Globus pallidus (tissue), 1 donor: Measurements from ENCODE around the gene BLOC1S6.

ENCODE experiments used
- DNase-seq: peaks from one replicate; pipeline ENCODE4 v3.0.0-alpha.2; 2015; ENCODE audit warnings: low spot score

The BLOC1S6 gene

DNA sequence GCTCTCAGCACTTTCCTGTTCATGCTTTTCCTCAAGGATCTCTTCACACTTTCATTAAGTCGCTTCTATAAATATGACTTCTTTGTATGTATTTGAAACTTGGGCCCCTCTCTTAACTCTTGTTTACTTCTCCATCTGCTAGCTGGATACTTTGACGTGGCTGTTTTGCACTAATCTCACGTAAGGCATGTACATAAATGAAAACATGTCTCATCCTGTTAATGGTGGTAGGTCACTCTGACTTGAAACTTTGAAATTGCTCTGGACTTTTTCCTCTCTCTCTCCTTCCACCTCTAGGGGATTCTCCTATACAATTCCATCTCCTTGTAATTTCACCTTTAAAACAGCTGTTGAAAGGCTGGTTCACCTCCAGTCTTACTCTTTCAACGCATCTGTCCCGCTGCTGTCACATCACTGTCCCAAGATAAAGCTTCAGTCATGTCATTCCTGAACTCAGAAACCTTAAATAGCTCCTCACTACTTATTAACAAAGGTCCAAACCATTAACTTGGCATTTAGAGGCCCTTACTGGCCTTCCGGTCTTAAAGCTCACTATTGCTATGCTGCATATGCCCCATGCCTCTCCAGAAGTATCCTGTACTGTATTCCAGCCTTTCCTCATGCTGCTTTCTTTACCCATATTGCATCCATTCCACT, 1.2 kb downstream of the BLOC1S6 start:
- no peak for DNase-seq

DNA sequence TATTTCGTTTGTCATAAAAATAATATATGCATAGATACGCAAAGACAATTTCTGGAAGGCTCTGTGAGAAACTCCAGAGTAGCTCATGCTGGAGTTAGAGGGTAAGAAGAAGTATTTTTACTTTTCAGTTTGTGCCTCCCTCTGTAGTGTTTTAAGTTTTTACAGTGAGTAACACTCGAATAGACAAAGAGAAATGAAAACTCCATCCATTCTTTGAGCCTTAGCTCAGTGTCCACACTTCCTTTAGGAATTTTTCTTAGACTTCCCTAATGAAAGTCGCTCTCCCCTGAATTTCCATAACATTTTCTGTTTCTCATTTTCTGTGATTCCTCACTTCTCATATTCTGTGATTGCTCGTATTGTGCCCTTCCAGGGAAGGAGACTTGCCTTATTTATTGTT, 2.1 kb downstream of the BLOC1S6 start:
- no peak for DNase-seq

DNA sequence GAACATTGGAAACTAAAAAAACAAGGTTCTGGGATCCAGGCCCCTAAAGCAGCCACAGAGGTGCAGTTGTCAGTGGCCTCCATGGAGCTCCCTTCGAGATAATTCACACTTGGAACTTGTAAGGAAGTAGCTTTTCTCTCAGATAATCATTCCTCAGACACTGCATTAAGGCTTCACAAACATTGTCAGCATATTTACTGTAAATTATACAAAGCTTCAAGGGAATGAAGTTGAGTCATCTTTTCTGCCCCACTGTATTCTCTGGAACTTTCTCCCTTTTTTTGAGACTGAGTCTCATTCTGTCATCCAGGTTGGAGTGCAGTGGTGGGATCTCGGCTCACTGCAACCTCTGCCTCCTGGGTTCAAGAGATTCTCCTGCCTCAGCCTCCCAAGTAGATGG, 7.1 kb downstream of the BLOC1S6 start:
- DNase-seq: no peak

DNA sequence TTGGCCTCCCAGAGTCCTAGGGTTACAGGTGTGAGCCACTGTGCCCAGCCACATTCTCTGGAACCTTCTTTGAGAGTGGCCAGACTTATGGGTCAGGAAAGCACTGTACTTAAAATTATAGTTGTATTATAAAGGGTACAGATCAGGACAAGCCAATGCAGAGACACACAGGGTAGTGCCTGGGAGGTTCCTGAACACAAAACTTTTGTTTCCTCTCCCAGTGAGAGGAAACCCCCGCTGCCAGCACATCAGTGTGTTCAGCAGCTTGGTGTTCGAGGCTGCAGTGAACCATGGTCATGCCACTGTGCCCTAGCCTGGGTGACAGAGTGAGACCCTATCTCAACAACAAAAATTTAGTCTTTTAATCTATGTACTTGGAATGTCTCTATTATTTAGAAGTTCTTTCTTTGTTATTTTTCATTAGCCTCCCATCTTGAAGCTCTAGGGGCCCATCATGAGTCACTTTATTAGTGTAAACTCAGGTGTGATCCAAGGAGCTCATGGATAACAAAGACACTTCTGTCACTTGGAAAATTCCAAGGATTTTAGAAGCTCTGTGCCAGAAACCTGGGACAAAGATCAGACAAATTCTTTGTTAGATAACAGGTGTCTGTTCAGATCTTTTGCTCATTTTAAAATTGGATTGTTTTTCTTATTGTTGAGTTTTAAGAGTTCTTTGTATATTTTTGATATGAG, 7.8 kb downstream of the BLOC1S6 start:
- DNase-seq: no peak

DNA sequence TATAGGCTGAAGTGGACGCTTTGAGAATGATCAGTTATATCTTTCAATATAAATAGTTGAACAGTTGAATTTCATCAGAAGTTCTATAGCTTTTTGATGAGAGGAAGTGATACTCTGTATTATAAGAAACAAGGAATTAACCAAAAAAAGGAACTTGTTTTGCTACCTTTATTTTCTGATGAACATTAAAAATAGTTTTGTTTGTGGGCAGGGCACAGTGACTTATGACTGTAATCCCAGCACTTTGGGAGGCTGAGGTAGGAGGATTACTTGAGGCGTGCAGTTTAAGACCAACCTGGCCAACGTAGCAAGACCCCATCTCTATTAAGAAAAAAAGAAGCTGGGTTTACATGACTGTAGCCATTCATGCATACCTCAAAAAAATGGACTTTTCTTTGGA, 16.7 kb downstream of the BLOC1S6 start:
- no peak for DNase-seq

DNA sequence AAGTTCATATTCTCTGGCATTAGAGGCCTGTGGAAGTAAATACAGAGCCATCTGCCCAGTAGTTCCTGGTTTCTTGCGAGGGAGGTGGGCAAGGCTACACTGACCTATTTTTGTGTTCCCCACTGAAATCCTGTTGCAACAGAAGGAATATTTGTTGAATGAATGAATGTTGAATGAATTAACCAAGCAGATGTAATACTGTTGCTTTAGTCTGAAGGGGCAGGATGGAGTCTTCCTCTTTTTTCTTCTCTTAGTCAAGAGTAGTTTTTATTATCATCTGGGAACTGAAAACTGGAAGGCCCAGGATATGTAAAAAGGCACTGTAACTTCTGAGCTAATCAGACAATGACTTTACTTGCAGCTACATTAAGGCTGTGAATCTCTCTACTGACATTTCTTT, 17.1 kb downstream of the BLOC1S6 start:
- no peak for DNase-seq

DNA sequence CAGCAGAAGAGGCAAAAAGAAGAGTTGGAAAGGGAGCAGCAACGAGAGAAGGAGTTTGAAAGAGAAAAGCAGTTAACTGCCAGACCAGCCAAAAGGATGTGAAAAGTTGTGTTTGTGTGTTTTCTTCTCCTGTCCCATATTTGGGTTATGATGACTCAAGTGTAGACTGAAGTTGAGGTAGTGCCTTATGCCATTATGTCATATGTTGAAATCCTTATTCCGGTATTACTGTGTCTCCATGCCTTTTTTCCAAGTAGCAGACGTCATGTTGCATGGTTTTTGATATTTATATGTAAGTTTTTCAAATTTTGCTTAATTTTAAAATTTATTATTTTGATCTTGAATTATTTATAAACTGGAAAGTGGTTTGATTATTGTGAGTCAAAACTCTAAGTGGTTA, 19.2 kb downstream of the BLOC1S6 start:
- DNase-seq: no peak

DNA sequence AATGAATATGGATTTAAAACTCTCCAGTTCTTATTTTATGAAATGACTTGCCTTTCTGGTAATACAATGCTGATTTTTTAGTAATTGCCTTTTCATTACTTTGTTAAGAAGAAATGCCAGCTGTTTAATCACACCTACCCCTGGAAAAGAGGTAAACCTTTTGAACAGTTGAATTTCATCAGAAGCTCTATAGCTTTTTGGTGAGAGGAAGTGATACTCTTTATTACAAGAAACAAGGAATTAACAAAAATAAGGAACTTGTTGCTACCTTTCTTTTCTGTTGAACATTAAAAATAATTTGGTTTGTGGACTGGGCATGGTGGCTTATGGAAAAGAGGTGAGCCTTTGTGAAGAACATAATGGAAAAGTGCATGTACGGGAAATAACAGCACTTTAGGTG, 19.7 kb downstream of the BLOC1S6 start:
- DNase-seq: no peak

DNA sequence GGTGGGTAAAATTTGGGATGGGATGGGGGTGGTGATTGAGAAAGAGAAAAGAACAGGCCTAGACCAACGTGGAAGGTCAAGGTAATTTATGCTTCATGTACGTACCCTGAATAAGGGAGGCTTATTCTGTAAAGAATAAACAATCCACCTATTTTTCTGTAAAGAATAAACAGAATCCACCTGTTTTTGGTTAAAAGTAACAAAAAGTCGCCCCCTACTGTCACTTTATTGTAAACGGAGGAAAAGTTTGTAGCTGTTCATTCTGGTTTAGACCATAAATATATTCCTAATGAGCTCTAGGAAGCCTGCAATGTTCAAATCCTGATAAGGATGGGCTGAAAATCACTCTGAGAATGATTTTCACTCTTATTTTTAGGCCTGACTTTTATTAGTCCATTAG, 24.1 kb downstream of the BLOC1S6 start:
- peak; percentile 26 for DNase-seq

DNA sequence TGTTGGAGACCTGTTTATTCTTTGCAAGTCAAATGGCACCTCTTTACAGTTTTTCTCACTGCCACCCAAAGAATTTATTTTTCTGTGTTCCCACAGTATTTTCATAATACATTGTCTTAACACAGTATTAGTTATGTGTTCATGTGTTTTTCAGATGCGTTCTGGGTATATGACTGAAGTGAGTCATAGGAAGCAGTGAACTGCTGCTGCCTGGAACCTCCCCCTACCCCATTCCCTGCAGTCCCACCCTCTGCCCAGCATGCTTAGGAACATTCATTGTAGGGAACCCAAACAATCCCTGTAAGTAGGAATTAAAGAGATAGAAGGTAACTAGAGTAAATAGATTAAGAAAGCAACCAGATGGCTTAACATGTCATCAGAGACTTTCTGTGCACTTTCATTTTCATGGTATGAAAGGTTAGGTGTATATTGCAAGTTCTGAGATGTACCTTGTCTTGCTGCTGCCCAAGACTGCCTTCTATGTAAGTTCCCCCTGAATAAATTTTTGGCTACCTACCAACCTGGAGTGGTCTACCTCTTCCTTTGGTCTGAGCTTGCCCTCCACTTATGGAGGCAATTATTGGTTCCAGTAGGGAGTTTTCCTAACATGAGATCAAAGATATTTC, 25.7 kb downstream of the BLOC1S6 start:
- no peak for DNase-seq

DNA sequence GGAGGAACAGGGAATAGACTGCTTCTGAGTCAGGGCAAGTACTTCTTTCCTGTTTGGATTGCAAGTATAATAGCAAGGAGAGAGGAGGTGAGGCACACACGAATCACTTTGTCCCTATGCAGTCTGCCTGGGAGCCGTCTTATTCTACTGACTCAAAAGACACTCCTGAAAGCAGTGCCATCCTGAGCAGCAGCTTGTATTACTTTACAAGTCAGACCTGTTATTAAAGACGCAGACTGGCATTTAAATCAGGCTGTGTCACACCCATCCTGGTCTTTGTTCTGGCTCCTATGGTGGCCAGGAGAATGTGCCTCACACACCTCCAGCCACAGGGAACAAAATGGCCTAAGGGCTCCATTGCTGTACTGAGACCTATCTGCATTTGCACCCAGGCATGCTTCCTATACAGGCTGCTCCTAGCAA, 29.7 kb downstream of the BLOC1S6 start:
- DNase-seq: no peak

DNA sequence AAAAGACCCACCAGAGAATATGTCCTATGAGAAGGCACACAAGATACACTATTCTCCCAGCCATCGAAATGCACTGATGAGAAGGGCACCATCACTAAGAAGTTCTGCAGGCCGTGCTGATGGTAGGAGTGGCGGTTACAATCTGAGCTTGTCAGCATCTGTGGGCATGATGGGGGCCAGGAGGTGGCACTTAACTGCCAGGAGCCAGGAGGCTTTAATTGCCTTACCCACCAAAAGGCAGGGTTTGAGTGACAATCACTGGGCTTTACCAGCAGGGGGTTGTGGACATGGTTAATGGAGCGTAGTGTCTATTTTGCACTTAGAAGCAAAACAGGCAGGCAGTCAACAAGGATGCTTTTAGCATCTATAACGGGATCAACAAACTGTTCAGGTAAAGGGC, 31.6 kb downstream of the BLOC1S6 start:
- DNase-seq: no peak

DNA sequence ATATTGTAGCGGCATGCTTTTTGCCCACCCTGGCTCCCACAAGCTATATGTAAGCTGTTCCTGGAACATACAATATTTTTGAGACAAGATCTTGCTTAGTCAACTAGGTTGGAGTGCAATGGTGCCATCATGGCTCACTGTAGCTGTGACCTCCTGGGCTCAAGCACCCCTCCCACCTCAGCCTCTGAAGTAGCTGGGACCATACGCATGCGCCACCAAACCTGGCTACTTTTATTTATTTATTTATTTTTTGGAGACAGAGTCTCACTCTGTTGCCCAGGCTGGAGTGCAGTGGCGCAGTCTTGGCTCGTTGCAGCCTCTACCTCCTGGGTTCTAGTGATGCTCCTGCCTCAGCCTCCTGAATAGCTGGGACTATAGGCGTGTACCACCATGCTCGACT, 41.0 kb downstream of the BLOC1S6 start:
- no peak for DNase-seq

DNA sequence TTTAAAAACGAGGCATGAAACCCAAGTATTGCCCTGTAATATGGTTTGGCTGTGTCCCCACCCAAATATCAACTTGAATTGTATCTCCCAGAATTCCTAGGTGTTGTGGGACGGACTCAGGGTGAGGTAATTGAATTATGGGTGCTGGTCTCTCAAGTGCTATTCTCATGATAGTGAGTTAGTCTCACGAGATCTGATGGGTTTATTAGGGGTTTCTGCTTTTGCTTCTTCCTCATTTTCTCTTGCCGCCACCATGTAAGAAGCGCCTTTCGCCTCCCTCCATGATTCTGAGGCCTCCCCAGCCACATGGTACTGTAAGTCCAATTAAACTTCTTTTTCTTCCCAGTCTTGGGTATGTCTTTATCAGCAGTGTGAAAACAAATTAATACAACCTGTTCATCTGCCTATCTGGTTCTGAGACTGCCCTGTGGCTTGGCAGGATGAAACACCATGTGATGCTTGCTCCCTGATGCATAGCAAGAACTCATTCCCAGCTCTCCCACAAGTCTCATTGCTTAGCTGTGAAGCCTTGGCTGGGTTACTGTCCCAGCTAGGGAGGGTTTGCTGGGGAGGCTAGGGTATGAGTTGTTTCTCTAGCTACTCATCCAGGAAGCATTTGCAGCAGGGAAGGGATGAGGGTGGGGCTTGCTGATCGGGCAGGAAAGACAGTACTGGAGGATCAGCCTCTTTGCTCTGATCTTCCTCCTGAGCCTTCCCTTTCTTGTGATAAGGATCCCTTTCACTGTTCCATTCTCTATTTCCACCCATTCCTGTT, 43.9 kb downstream of the BLOC1S6 start:
- DNase-seq: no peak

DNA sequence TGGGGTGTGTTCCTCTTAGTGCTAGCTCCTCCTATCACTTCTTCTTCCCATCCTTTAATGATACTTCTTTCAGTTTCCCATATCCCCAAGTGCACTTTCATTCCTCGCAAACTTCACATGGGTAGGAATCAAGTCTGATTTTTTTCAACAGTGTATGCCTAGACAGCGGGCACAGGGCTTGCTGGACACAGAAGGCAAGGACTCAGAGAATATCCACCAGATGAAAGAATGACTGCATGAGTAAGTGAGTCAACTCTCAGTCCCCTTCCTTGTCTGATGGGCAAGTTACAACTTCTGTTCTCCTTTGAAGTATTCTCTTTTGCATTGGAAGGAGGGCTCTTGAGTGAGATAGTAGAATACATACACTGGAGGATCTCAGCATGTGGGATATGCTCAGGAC, 44.6 kb downstream of the BLOC1S6 start:
- no peak for DNase-seq

DNA sequence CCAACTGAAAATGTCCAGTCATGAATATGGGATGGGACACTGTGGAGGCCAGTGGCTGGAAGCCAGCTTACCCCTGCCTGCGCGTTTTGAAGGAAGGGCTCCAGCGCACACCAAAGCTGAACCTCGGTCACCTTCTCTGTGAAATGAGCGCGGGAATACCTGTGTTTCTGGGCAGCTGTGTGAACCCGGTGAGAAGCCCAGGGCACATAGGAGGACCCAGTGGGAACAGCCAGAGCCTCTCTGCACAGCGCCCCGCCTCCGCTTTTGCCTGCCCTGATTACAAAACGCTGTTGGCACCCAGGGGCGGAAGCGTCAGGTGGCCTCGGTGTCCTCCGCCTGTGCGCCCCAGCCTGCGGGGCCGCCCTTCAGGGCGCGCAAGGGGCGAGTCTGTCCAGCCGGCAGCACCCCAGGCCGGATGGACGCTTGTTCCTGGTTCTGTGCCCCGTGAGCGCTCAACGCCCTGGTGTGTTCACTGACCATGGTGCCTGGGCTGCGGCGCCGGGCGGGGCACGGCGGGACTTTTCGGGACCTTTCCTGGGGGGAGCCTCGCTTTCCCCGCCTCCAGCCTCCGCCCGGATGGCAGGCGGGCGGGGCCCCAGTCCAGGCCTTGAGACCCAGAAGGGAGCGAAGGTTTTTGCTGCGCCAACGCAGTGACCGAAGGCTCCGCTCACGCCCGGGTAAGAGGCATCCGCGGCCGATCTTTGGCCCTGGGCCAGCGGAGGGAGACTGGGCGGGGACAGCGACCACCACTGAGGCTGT, 47.4 kb downstream of the BLOC1S6 start, which contains the start of gene SQOR:
Gene SQOR (plus strand): TSS at position 598 of the 759 bp plus-strand sequence. CDS start 23,895 bp downstream, outside the sequence.
- DNase-seq: peak; percentile 45

DNA sequence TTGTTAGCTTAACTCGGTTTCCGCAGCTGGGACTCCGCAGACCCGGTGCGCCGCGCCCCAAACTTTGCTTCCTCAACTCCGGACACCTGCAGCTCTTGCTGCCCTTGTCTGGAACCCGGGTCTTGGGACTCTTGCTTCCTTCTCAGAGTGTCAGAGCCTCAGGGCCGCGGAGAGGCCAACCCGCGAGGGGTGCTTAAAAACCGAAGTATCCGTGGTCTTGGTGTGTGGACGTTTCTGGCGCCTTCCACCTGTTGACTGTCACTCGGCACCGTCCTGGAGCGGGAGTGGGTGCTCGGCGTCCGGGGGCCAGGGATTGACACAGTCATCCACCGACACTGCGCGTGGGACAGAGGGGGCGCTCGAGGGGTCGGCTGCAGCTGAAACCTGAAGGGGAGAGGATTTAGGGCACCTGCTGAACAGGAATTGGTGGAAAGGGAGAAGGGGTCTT, 48.0 kb downstream of the BLOC1S6 start:
- no peak for DNase-seq

DNA sequence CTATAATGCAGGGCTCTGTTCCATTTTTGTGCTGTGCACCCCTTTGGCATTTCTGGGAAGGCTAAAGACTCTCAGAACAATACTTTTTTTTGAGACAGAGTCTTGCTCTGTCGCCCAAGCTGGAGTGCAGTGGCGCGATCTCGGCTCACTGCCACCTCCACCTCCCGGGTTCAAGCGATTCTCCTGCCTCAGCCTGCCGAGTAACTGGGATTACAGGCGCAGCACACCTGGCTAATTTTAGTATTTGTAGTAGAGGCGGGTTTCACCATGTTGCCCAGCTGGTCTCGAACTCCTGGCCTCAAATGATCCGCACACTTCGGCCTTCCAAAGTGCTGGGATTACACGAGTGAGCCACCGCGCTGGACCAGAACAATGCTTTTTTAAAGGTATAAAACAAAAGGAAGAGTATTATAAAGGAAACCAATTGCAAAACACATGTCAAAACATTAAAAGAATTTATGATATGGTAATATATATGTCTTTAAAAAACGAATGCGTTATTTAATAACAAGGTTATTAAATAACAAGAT, 48.6 kb downstream of the BLOC1S6 start:
- no peak for DNase-seq

DNA sequence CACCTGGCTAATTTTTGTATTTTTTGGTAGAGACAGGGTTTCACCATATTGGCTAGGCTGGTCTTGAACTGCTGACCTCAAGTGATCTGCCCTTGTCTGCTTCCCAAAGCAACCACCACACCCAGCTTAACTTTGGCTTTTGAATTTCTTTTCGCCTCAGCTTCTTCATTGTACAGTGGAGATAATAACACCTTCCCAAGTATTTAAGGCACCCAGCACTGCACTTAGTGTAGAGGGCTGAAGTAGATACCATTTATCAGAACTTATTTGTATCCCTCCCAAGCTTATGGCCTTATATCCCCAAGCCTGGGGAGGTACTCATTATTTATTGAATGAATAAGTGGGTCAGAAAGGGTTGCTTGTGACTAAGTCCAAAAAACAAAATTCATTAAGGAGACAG, 50.0 kb downstream of the BLOC1S6 start:
- DNase-seq: no peak

DNA sequence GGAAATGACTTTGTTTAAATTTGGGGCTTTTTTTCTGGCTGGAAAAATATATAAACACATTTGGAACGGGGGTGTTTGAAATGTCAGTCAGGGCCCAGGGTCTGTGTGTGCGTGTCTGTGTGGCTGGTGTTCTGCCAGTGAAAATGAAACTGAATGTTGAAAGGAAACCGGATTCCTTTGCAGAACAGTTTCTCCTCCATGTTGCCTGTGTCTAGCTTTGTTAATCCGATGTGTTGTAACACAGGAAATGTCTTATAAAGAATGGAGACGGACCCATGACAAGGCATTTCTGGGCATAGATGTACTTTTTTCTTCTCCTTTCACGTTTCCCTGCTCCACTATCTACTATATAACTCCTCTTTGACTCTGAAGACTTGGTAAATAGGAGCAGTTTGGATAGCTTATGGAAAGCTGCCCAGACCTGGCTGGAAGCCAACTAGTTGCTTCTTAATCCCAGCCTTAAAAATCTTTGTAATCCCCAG, 50.4 kb downstream of the BLOC1S6 start:
- DNase-seq: peak; percentile 53

DNA sequence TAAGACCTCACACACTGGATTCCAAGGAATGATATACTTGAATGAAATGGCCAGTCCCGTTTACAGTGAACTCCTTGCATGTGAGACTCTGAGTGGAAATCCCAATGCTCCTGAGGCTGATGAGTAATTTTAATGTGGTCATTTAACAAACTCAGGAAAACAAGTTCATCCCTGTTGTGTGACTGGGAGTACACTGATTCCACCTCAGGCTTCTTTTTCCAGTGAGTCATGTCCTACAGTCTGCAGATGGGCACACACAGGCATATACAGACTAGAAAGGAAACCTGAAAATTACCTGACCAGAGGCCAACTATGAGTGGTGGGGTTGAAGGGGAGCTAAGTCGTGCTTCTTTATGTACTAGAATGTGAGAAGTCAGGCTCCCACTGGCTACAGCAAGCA, 53.4 kb downstream of the BLOC1S6 start:
- no peak for DNase-seq
